Ammon's horn (tissue), 1 donor: ENCODE data around the gene LRP1.

Experiments used
- DNase-seq: peaks from one replicate; pipeline ENCODE4 v3.0.0-alpha.2; 2016; ENCODE audit warnings: low spot score

LRP1 gene

GRCh38 chr12:57175428-57176138 lies 47.3 kb downstream of the LRP1 start:
- DNase-seq, result peak; percentile 87

- DNase-seq, result no peak
Observed at GRCh38 chr12:57176139-57176477, 47.8 kb downstream of the LRP1 start.

GRCh38 chr12:57176846-57177245 lies 48.6 kb downstream of the LRP1 start:
- no peak for DNase-seq

- no peak for DNase-seq
Observed at GRCh38 chr12:57177354-57177753, 49.1 kb downstream of the LRP1 start.

- no peak for DNase-seq
Observed at GRCh38 chr12:57178213-57178612, 49.9 kb downstream of the LRP1 start.

DNA sequence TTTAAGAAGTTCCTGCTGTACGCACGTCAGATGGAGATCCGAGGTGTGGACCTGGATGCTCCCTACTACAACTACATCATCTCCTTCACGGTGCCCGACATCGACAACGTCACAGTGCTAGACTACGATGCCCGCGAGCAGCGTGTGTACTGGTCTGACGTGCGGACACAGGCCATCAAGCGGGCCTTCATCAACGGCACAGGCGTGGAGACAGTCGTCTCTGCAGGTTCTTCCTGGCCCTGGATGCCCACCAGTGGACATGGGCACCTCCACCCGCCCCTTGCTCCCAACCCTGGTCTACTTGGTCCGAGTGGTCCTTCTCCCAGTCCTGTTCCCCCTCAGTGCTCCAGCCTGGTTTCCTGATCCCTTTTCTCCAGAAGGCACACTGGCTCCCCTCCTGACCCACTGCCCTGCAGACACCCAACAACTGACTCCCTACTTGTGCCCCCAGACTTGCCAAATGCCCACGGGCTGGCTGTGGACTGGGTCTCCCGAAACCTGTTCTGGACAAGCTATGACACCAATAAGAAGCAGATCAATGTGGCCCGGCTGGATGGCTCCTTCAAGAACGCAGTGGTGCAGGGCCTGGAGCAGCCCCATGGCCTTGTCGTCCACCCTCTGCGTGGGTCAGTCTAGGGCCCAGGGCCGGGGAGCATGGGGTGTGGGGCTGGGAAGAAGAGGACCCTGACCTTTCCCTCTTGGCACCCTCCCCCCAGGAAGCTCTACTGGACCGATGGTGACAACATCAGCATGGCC lies 51.2 kb downstream of the LRP1 start:
- no peak for DNase-seq

GRCh38 chr12:57180321-57180989 lies 52.2 kb downstream of the LRP1 start:
- no peak for DNase-seq

- no peak for DNase-seq
Observed at GRCh38 chr12:57181072-57181471, 52.8 kb downstream of the LRP1 start.

DNA sequence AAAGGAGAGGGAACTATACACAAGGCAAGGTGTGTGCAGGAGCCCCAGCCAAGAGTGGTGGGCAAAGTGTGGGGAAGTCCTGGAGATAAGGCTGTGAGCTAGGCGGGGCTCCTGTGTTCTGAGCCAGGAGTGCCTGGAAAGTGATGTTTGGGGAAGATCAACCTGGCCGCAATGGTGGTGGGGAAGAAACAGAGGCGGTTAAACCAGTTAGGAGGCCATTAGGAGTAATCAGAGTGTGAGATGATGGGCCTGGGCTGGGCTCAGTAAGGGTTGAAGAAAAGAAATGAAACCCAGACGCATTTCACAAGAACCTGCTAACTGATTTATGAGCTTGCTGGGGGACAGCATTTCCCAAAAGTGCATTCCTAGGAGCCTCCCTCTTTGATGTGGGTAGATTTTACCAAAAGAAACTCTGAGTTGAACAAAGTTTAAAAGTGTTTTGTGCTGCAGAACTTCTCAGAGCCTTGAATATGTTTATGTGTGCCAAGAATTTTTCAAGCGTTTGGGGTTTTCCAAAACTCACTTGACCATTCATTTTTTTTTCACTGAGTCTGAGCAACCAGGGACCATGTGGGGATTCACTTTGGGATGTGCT lies 53.4 kb downstream of the LRP1 start:
- no peak for DNase-seq

DNA sequence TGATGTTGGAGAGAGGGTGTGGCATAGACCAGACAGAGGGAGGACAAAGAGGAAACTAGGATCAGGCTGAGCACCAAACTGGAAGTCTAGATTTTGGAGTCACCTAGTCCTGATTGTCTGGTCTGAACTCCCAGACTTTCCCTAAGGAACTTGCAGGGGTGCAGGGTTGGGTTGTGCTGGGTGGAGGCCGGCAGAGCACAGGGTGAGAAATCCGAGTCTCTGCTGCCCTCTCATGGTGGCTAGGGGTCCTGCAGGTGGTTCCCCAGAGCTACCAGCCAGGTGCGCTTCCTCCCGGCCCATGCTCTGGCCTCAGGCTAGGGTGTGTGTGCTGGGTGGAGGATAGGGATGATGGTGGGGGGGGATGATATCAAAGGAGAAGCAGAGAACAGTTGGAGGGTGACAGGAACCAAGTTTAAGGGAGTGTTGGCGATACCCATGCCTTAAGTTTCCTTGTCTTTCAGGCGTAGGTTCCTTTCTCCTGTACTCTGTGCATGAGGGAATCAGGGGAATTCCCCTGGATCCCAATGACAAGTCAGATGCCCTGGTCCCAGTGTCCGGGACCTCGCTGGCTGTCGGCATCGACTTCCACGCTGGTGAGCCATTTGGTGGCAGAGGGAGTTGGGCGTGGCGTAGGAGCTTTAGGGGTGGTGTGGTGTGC lies 54.8 kb downstream of the LRP1 start:
- peak; percentile 69 for DNase-seq

GRCh38 chr12:57183939-57184725 lies 55.8 kb downstream of the LRP1 start:
- no peak for DNase-seq

- no peak for DNase-seq
Observed at GRCh38 chr12:57185403-57185802, 57.1 kb downstream of the LRP1 start.

GRCh38 chr12:57185906-57186508 lies 57.7 kb downstream of the LRP1 start:
- DNase-seq, result no peak

DNA sequence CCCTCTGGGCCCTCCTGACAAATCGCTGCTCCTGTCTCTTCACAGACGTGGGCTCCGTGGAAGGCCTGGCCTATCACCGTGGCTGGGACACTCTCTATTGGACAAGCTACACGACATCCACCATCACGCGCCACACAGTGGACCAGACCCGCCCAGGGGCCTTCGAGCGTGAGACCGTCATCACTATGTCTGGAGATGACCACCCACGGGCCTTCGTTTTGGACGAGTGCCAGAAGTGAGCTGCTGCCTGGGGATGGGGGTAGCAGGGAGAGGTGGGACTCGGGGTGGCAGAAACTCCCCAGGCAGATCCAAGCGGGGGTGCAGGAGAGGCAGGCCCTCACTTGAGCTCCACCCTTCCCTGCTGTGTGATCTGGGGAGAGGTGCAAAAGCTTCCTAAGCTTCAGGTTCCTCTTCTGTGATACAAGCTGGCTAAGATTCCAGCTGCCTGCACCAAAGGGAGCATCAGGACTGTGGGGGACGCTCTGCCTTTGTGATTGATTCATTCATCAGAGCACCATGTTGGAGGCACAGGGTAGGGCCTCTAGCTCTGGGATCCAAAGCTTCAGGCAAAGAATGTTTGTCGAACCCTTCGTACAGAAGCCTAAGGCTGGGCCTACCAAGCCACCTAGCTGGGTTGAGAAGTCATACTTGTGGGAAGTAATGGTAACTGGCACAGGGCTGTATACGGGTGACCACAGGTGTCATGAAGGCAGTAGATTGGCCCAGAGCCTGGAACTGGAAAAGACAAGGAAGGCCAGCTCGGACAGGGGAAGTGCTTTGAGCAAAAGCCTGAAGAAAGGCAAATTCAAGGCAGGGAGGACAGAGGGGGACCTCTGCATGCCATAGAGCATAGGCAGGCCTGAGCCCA lies 59.2 kb downstream of the LRP1 start:
- no peak for DNase-seq

GRCh38 chr12:57188090-57188425 lies 59.8 kb downstream of the LRP1 start:
- DNase-seq, result no peak

GRCh38 chr12:57190037-57190436 lies 61.8 kb downstream of the LRP1 start:
- DNase-seq, result peak; percentile 59

DNA sequence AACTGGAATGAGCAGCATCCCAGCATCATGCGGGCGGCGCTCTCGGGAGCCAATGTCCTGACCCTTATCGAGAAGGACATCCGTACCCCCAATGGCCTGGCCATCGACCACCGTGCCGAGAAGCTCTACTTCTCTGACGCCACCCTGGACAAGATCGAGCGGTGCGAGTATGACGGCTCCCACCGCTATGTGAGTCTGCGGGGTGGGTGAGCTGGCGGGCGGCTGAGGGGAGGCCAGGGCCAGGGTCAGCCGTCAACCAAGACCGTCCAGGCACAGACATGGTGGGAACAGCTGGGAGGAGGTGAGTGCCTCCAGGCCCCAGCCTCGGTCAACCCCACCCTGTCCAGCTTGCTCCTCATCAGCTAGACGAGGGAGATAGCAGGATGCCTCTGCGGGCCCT lies 62.5 kb downstream of the LRP1 start:
- no peak for DNase-seq

DNA sequence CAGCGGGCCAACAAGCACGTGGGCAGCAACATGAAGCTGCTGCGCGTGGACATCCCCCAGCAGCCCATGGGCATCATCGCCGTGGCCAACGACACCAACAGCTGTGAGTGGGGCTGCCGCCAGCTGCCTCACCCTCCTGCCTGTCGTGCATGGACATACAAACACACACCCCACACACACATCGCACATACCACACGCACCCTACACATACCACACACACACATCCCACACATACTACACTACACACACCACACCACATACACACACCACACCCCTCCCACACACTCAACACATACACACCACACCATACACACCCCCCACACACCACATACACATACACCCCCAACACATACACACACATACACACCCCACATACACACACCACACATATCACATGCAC lies 63.1 kb downstream of the LRP1 start:
- no peak for DNase-seq

GRCh38 chr12:57192920-57193319 lies 64.6 kb downstream of the LRP1 start:
- no peak for DNase-seq

DNA sequence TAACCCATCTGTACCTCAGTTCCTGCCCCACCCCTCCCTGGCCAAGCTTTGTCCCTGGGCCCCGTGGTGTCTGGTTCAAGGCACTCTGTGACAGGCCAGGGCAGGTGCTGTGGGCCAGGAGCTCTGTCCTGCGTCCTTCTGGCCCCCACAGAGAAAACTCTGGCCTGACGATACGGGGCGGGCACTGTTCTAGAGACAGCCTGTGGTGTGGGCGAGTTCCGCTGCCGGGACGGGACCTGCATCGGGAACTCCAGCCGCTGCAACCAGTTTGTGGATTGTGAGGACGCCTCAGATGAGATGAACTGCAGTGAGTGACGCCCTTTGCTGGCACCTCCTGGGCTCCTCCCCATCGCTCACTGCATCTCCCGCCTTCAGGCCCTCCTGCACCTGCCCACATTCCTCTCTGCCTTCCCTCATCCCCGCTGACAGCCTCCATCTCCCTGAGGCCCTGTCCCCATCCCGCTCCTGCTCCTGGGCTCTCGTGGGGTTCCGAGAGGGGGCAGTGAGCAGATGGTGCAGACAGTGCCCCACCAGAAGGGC lies 65.5 kb downstream of the LRP1 start:
- no peak for DNase-seq
